K562 (cell line): ENCODE measurements around the gene MYRIP. TPM values are rescaled to one million over a fixed set of nuclear protein-coding genes. Genes with fewer than 3 reads are reported as not detected.

Source experiments
- ATAC-seq: fragments of 200-7000 bp; cut with Tn5 transposase; 3 replicates; pipeline ENCODE4 v1.9.1; 2020; ENCODE audit warnings: moderate library complexity
- BruUV-seq: library from RNA; stranded (reverse); fragments of 400-500 nt; replicated peaks from 2 replicates; lab custom pipeline; 2021; lab: Mats Ljungman, UMichigan
- CTCF ChIA-PET: fragments of 300-600 bp; formaldehyde crosslinking; extraction: SDS; loops from one replicate; lab custom pipeline; 2021; ENCODE audit warnings: low intra/inter-chr PET ratio; lab: Yijun Ruan, JAX
- POLR2A ChIA-PET: fragments of 300-600, 350-650 bp; sonication (Branson Sonifier 250); formaldehyde crosslinking; extraction: SDS; loops from one replicate; lab custom pipeline; 2021; ENCODE audit warnings: antibody characterized with exemption, inconsistent platforms; lab: Yijun Ruan, JAX
- DNase-seq, 4 experiments: peaks; one replicate each; pipeline versions ENCODE4 v3.0.0 to v3.0.0-alpha.2; 2011 to 2018; ENCODE audit warnings: low spot score in 3 of 4, mixed read lengths in 3 of 4; ENCODE audit errors: extremely low read depth in 1 of 4
- FAIRE-seq: peaks from 2 replicates; lab custom pipeline; 2011; peaks lifted over from hg19 to GRCh38; lab: Jason Lieb, UNC
- H2AFZ ChIP-seq: 2 replicates; pipeline ENCODE4 v1.6.0; 2011; ENCODE audit warnings: low read depth, low read length, control low read depth, inconsistent platforms
- H3K27ac ChIP-seq: fragments of 200-600 bp; 3 replicates; pipeline ENCODE4 v1.8.0; 2011; ENCODE audit warnings: low read depth, mild to moderate bottlenecking, control low read depth, inconsistent platforms, low read length, moderate library complexity, mixed read lengths; ENCODE audit errors: extremely low read depth
- H3K27me3 ChIP-seq, 2 experiments: fragments of 300-600 bp in 1 of 2; 2 replicates in 1 of 2; 3 replicates in 1 of 2; pipeline versions ENCODE4 v1.6.0 to v1.8.0; 2011; ENCODE audit warnings: inconsistent platforms in 2 of 2, low read length in 2 of 2, mild to moderate bottlenecking in 1 of 2, mixed read lengths in 1 of 2, moderate library complexity in 1 of 2; ENCODE audit not compliant: control insufficient read depth in 2 of 2, insufficient read depth in 2 of 2
- H3K36me3 ChIP-seq: fragments of 300-600 bp; 3 replicates; pipeline ENCODE4 v1.8.0; 2011; ENCODE audit warnings: mild to moderate bottlenecking, low read length, inconsistent platforms; ENCODE audit not compliant: control insufficient read depth, insufficient read depth
- H3K4me1 ChIP-seq, 2 experiments: fragments of 200-600 bp in 1 of 2; replicated peaks in 1 of 2; 2 replicates in 1 of 2; 3 replicates in 1 of 2; pipeline versions ENCODE4 v1.5.1 to v1.8.0; 2011; ENCODE audit warnings: inconsistent platforms in 2 of 2, low read length in 2 of 2, mild to moderate bottlenecking in 1 of 2, mixed read lengths in 1 of 2, moderate library complexity in 1 of 2; ENCODE audit not compliant: control insufficient read depth in 2 of 2, insufficient read depth in 2 of 2
- H3K4me2 ChIP-seq: 2 replicates; pipeline ENCODE4 v1.6.1; 2011; ENCODE audit warnings: low read length, control low read depth, inconsistent platforms, mixed read lengths; ENCODE audit not compliant: insufficient read depth
- H3K4me3 ChIP-seq: fragments of 200-600 bp; sonication (generic), shearing (Covaris generic); 2 replicates; pipeline ENCODE4 v1.5.1; 2016; ENCODE audit warnings: control low read depth, inconsistent platforms
- H3K79me2 ChIP-seq: fragments of 200-600 bp; 3 replicates; pipeline ENCODE4 v1.8.0; 2011; ENCODE audit warnings: low read length, inconsistent platforms; ENCODE audit not compliant: control insufficient read depth, insufficient read depth
- H3K9ac ChIP-seq, 2 experiments: 2 replicates each; pipeline versions ENCODE4 v1.6.0 to v1.6.1; 2011; ENCODE audit warnings: low read depth in 2 of 2, low read length in 2 of 2, control low read depth in 1 of 2, inconsistent platforms in 1 of 2, mild to moderate bottlenecking in 1 of 2, mixed read lengths in 1 of 2; ENCODE audit not compliant: insufficient read depth in 1 of 2
- H3K9me1 ChIP-seq: one replicate; pipeline ENCODE4 v1.6.0; 2011; ENCODE audit warnings: inconsistent platforms, mild to moderate bottlenecking, low read length, moderate library complexity; ENCODE audit not compliant: control insufficient read depth, insufficient read depth
- H3K9me3 ChIP-seq: replicated peaks from 2 replicates; pipeline ENCODE4 v1.5.1; 2011; ENCODE audit warnings: low read depth, low read length, inconsistent platforms; ENCODE audit not compliant: control insufficient read depth, insufficient read depth
- H4K20me1 ChIP-seq: replicated peaks from 2 replicates; pipeline ENCODE4 v1.6.1; 2011; ENCODE audit warnings: low read length, inconsistent platforms, mixed read lengths; ENCODE audit not compliant: control insufficient read depth, insufficient read depth
- ADNP ChIP-seq: fragments of 200-800 bp; sonication (Bioruptor generic); IDR thresholded peaks from 2 replicates; pipeline ENCODE4 v1.6.1; 2016; ENCODE audit warnings: missing genetic modification characterization, missing compliant biosample characterization
- ARID1B ChIP-seq: fragments of 450-650 bp; IDR thresholded peaks from 2 replicates; pipeline ENCODE4 v1.6.1; 2016; ENCODE audit warnings: antibody characterized with exemption, mild to moderate bottlenecking, inconsistent platforms
- BRCA1 ChIP-seq, 2 experiments: fragments of 450-650 bp in 1 of 2; sonication (generic) in 1 of 2; formaldehyde crosslinking in 1 of 2; IDR thresholded peaks; 2 replicates each; pipeline versions ENCODE4 v1.5.0 to v1.6.1; 2017 to 2020; ENCODE audit warnings: mild to moderate bottlenecking in 1 of 2, missing genetic modification reagents in 1 of 2
- GTF2E2 ChIP-seq: fragments of 200-800 bp; sonication (Bioruptor generic); IDR thresholded peaks from 2 replicates; pipeline ENCODE4 v1.6.1; 2016; ENCODE audit warnings: missing genetic modification characterization, missing compliant biosample characterization
- NFXL1 ChIP-seq: fragments of 450-650 bp; formaldehyde crosslinking; IDR thresholded peaks from 2 replicates; pipeline ENCODE4 v1.4.0; 2021; ENCODE audit warnings: mild to moderate bottlenecking
- SMARCA5 ChIP-seq: fragments of 450-650 bp; IDR thresholded peaks from 2 replicates; pipeline ENCODE4 v1.6.1; 2016
- TAF7 ChIP-seq: fragments of 450-650 bp; IDR thresholded peaks from 2 replicates; pipeline ENCODE4 v1.6.1; 2016; ENCODE audit warnings: missing genetic modification characterization, missing compliant biosample characterization
- ZNF174 ChIP-seq: fragments of 250-450 bp; sonication (Bioruptor Pico); IDR thresholded peaks from 2 replicates; pipeline ENCODE4 v1.4.0; 2020; ENCODE audit warnings: mild to moderate bottlenecking
- ZNF586 ChIP-seq: fragments of 450-650 bp; formaldehyde crosslinking; conservative IDR thresholded peaks from 2 replicates; pipeline ENCODE4 v1.4.0; 2020; ENCODE audit warnings: mild to moderate bottlenecking, moderate library complexity
- ZNF699 ChIP-seq: fragments of 250-450 bp; sonication (Bioruptor Pico); IDR thresholded peaks from 2 replicates; pipeline ENCODE4 v1.8.0; 2021; ENCODE audit warnings: mild to moderate bottlenecking, moderate library complexity; ENCODE audit not compliant: insufficient replicate concordance
- WGBS: fragments of 100-300 bp; shearing (Covaris generic); methylation state at CpG from one replicate; pipeline ENCODE4 v1.1.6; 2016; ENCODE audit warnings: low coverage, mixed read lengths; ENCODE audit not compliant: insufficient coverage; ENCODE audit errors: missing lambda C conversion rate; 5-methylcytosine and 5-hydroxymethylcytosine counted together
- in situ Hi-C: fragments of 300-500 bp; cut with MboI; formaldehyde crosslinking; loops from 4 replicates; pipeline ENCODE4 v1.15.0; 2018; ENCODE audit warnings: inconsistent platforms, mixed read lengths
- intact Hi-C: fragments of 100-400 bp; cut with micrococcal nuclease; formaldehyde crosslinking; loops from 2 replicates; pipeline ENCODE4 v1.14.2; 2022
- polyA plus RNA-seq, 8 experiments: library from polyadenylated mRNA; depleted of rRNA in 4 of 8; stranded (reverse) in 5 of 8; unstranded in 3 of 8; fragments of >200 nt; fragmentation: Nextera tagmentation in 2 of 8; fragmentation: Illumina TruSeq in 1 of 8; extraction: Ambion mirVana in 2 of 8; extraction: Trizol in 1 of 8; gene quantifications; 2 replicates each; pipeline versions ENCODE4 v1.2.1 to v1.2.3, GENCODE V29; 2011 to 2014; ENCODE audit warnings: inconsistent platforms in 1 of 8, missing spikeins in 1 of 8
- total RNA-seq, 7 experiments: library from RNA; depleted of rRNA in 6 of 7; stranded (reverse); fragments of >200 nt in 6 of 7; fragmentation: Illumina TruSeq in 2 of 7; extraction: Trizol in 2 of 7; gene quantifications; 2 replicates each; pipeline versions ENCODE4 v1.2.1 to v1.2.3, GENCODE V29; 2011 to 2021; ENCODE audit warnings: low replicate concordance in 1 of 7
- TF ChIP-seq, protein P1 (sequence below), 2 experiments: fragments of 450-650 bp; conservative IDR thresholded peaks; 2 replicates each; pipeline ENCODE4 v1.6.1; 2017; ENCODE audit warnings: mild to moderate bottlenecking in 2 of 2, moderate library complexity in 2 of 2

Gene MYRIP
- total and polyA plus RNA-seq, 9 of the 15 experiments (the other 6 are each of a cell fraction or from before 2014, with no cell fraction given), result 0.03 to 0.12 TPM; not detected in 7

- H4K20me1 ChIP-seq, result no peaks in the 10 kb centered on the region
- H3K4me1 ChIP-seq, result no peaks in the 10 kb centered on the region
- H3K27me3 ChIP-seq, result 0 out of 5 replicates have a peak, but pooled peaks cover 0 to 5% of the 10 kb centered on the region in 2 experiments
- H3K9me3 ChIP-seq, result no peaks in the 10 kb centered on the region
- ATAC-seq (no peak), DNase-seq (no peak), FAIRE-seq (no peak)
- H2AFZ ChIP-seq, result no peak overlapping the region
- TF ChIP-seq TAF7 (tag) (no peak), GTF2E2 (tag) (no peak), ADNP (no peak), SMARCA5 (no peak), ZNF586 (CRISPR knock-in tag) (no peak), NFXL1 (CRISPR knock-in tag) (no peak), ZNF174 (no peak), ARID1B (no peak), BRCA1 (IDR thresholded peaks at IDR 0.05) (no peak), BRCA1 (CRISPR knock-in tag; IDR thresholded peaks at IDR 0.05) (no peak), ZNF699 (CRISPR knock-in tag) (no peak)
- TF ChIP-seq, protein P1, sequence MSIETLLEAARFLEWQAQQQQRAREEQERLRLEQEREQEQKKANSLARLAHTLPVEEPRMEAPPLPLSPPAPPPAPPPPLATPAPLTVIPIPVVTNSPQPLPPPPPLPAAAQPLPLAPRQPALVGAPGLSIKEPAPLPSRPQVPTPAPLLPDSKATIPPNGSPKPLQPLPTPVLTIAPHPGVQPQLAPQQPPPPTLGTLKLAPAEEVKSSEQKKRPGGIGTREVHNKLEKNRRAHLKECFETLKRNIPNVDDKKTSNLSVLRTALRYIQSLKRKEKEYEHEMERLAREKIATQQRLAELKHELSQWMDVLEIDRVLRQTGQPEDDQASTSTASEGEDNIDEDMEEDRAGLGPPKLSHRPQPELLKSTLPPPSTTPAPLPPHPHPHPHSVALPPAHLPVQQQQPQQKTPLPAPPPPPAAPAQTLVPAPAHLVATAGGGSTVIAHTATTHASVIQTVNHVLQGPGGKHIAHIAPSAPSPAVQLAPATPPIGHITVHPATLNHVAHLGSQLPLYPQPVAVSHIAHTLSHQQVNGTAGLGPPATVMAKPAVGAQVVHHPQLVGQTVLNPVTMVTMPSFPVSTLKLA (conservative IDR thresholded peaks at IDR 0.05), result no peak
- H3K27ac ChIP-seq, result no peak overlapping the region
- in situ Hi-C loops, result no loop called here
- H3K4me3 ChIP-seq, result no peak overlapping the region
- no TSS peak for BruUV-seq
- H3K4me2 ChIP-seq, result no peak overlapping the region
- H3K9me1 ChIP-seq, result no peaks in the 10 kb centered on the region
- H3K9ac ChIP-seq, result no peak overlapping the region
- ChIA-PET CTCF (no interaction called here), POLR2A (no interaction called here)
- H3K79me2 ChIP-seq, result no peaks in the 10 kb centered on the region
- intact Hi-C loops, result no loop called here
- H3K36me3 ChIP-seq, result no peaks in the 10 kb centered on the region
- WGBS, result 2% methylated on average over 2 of the region's 2 CpGs
Measured at GRCh38 chr3:40020689-40021088, 211.3 kb downstream of the MYRIP start.
